HG03460 (cell line): ENCODE results near the gene MBLAC2.

Experiments
- ATAC-seq: cut with Tn5 transposase; IDR thresholded peaks from one replicate; pipeline ENCODE4 v1.9.1; 2021; ENCODE audit not compliant: unreplicated experiment

MBLAC2 gene

DNA sequence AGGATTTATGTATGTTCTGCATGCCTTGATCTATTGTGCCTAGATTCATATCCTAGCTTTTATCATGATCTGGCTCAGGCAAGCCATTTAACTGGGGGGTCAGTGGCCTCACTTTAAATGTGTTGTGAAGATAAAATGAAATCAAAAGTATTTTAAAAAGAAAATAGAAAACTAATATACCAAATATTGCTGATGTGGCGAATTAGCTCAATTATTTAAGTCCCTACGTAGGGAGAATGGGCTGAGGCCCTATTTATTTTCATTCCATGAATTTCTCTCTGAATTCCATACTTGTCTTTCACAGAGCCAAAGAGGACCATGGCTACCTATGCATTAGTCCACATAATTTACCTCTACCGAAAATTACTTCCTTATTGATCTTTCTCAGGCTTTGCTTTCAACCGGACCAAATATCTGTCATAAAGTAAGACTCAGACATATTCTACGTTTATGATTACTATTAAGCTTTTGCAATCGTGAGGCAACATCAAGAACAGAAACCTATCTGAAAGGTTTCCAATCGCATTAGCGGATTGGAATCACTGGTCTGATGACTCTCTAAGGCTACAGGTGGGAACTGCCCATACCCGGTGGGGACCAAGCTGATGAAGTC, 1.7 kb downstream of the MBLAC2 start:
- no peak for ATAC-seq

DNA sequence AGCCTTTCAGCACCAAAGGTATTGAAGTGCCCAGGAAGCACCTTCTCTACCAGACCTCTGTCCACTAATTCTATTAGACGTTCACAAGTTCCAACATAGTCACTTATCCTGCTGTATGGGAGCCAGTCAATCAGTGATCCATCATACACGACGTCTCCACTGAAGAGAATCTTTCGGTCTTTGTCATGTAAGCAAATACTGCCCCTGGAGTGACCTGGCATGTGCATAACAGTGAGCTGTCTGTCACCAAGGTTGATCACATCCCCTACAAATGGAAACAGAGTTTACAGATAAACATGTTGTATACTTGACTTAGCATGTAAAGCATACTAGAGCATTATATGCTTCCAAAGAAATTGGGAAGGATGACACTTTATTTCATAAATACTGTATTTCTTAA, 13.3 kb downstream of the MBLAC2 start:
- no peak for ATAC-seq

DNA sequence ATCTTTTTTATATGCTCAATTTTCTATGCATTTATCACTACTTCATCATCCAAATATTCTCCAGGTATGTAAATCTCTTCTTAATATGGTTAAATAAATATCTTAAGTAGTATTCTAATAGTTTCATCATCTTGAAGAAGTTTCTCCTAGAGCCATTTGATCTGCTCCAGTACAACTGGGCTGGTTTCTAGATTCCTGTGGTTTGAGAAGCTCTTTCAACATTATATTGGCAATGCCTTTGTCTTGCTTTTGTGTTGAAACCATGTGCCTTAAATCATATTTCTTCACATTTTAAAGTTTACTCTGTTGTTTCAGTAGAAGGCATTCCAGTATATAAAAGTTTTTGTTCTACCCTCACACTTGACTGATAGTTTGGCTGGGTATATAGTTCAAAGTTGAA, 27.6 kb downstream of the MBLAC2 start:
- no peak for ATAC-seq

DNA sequence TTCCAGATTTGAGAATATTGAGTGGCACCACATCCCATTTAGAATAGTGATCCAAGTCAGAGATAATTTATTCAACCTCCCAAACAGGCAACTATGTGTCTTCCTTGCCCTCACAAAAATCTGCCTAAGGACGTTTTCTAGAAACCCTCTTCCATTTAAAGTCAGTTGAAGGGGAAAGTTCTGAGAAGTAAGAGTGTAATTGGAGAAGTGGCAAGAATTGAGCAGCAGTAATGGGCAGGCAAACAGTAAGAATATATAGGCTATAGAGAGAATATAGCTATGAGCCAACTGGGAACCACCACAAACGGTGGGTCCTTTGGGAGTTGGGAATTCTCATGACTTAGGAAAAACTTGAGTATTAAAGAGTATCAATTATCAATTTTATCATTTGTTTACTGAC, 33.9 kb downstream of the MBLAC2 start:
- ATAC-seq: no peak

DNA sequence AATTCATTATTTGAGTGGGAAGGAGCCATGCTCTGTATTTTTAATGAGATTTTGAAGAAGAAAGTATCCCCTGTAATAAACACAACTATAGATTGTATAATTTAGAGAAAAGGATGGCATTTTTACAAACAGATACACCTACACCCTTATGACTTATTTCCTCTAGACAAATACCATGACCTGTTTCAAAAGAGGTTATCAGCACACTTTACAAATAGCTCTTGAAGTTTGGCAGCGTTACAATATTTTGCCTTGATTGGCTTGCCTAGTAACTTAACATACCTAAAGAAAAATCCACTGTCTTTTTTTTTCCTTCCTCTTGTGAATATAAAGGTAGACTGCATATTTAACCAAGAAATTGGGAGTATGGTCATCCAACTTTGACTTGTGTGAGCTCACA, 36.5 kb downstream of the MBLAC2 start:
- no peak for ATAC-seq

DNA sequence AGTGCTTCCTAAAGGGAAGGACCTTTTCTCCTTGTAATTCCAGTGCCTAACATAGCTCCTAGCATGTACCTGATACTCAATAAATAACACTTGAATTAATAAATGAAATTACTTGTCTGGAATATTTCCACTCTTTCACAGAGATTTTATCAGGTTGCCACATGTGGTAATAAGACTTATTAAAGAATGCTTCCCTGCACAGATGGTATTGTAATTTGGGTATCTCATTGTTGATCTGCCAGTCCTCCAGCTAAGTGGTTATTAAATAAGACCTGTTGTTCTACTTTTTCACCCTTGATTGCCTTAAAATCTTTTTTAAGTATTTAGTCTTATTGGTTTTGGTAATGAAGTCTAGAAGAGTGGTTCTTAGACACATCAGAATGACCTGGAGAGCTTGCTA, 36.9 kb downstream of the MBLAC2 start:
- no peak for ATAC-seq

DNA sequence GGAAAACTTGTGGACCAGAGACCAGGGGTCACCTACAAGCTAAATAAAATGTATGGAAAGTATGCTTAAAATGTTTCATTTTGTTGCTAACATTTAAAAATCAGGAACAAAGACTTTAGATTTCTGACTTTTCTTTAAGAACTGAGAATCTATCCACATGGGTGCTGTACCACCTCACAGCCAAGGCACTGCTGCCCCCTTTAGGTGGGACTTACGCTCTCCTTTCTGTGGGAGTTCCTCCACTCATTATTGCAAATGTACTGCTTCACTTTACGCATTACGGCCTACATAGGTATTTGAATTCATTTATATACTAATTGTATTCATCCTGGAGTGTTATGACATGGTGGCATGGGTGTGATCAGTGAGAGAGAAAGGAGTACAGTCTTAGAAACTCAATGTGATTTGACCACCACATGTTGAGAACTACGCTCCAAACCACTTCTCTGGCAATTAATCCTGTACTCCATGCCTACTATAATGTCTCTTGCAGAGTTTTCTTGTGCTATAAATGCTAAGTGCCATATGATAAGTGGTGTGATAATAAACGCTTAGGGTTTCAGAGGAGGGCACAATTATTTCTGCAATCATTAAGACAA, 40.4 kb downstream of the MBLAC2 start:
- peak; percentile 53 for ATAC-seq

DNA sequence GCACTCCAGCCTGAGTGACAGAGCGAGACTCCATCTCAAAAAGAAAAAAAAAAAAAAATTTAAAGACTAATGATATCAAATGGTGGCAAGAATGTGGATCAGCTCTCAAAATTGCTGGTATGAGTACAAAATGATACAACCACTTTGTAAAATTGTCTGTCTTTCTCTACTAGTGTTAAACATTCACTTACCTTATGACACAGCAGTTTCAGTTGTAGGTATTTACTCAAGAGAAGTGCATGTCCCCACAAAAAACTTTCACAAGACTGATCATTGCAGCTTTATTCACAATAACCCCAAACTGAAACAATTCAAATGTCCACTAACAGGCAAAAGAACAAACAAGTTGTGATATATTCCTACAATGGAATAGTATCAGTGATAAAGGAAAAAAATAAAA, 50.3 kb downstream of the MBLAC2 start:
- ATAC-seq: peak; percentile 69

DNA sequence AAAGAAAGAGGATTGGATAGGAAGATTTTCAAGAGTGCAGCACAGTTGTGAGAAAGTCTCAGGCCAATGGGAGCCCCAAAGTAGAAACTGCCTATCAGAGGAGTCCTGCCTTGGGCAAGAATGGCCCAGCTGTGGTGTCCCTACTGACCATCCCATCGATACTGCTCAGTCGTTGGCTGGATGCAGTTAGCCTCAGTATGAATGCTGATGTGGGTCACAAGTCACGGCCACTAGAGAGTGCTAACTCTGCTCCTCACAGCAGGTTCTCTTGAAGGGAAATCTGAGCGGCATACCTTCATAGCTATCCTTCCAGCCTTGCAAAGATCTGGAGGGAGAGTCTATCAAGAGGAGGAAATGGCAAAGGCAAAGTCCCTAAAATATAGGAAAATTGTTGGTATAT, 53.4 kb downstream of the MBLAC2 start:
- no peak for ATAC-seq

DNA sequence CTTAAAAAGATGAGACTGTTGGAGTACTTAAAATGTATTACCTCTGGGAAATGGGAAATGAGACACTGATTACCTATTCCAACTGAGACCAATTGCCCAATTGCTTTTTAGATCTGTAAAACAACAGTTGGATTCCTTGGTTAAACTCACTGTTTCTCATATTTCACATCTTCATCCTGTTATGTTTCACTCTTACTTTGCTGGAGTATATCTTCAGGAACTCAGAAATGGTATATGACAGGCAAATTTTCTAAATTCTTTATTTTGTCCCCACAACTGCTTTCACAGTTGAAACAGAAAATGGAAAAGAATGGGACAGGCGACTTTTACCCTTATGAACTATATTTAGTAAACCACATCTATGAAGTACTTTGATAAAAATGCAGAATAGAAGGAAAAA, 56.4 kb downstream of the MBLAC2 start:
- no peak for ATAC-seq

DNA sequence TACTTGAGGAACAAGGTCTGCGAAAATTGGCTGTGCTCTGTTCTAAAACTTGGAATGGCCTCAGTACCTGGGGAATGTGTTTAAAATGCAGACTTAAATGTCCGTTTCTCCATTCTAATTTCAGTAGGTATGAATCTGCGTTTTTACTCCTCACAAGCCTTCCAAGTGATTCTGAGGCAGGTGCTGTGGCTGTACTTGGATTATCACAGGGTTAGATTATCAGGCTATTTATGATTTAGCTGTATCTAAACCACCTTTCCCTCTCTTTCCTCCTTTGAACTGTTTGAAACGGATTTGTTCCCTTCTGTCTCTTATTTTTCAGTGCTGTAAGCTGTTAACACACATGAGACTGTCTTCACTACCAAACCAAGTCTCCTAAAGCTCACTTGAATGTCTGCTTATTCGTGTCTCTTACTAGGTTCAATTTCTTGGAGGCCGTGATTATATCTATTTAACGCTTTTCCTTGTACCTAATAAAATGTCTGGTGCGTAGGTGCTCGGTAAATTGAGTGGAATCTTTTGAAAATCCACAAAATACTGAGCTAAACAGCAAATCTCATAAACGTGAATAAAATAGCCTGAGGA, 64.3 kb downstream of the MBLAC2 start:
- ATAC-seq: no peak

DNA sequence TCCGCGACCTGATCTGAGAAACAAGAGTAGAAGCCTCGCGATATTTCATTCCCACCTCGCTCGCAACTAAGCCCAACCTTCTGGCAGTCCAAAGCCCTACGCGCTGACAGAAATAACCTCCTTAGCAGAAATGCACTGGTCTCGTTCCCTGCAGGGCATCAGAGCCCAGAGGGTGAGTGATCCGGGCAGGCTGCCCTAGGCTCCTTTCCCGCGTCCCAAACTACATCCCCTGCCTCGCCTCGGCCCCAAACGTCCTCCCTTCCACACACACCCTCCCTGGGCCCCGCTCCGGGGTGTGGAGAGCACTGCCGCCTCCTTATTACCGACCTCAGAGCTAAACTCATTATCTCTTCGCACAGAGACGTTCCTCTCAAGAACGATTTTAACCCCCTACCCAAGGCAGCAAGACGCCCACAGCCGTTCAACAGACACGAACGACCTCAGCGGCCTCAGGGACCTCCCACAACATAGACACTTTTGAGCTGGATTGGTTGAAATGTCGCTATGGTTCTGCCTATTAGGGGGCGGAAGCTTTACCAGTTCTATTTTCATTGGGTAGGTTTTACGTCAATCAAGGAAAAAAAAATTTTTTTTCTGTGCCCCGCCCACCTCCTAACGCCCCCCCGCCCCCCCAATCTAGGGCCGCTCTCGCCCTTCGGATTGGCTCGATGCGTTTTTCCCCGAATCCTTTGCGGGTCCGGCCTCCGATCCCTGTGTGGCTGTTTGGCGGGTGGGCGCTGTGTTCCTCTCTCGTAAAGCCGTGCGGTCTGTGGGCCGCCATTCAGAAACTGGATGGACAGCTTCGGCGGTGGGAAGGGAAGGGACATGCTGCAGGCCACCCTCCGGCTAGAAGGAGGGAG, 65.0 kb downstream of the MBLAC2 start, which contains the start of gene CETN3:
CETN3 (minus strand) TSS at position 439 of the 860 bp plus-strand sequence; CDS start at position 344, 95 bp downstream.
- ATAC-seq: peak; percentile 93

DNA sequence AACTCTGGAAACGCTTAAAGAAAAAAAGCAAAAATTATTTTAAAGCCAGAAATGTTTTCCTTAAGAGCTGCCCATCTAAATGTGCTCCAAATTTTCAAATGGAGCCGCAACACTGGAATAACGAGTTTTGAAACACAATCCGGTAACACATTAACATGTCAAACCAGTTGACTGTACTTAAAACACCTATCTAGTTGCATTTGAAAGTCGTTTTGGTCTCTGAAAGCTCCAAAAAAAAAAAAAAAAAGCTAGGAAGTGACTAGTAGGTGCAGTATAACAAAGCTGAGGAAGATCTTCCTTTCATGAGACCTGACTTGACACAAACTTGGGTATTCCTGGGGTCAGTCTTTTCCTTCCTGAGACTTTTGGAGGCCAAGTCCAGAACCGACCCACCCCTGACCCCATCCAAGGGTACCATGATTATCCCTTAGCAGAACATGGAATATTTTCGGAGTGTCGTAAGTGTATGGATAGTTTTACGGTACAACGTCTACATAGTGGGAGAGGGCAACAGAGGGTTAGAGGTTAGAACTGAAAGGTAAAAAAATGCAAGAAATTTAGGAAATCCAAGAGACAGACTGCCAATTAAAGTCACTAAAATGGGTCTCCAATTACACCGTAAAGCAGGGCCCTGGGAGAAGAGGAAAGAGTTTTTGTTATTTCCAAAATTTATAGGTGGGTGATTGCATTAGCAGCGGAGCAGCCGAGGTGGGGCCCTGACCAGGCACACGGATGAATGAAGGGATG, 65.8 kb downstream of the MBLAC2 start:
- ATAC-seq: peak; percentile 0
